Fibroblast of lung (primary cell): Measurements from ENCODE around the gene TRAM2.

Experiments
- CTCF ChIP-seq, 2 donors: IDR thresholded peaks in 1 of 2; conservative IDR thresholded peaks in 1 of 2; 1 replicate in 1 of 2; 2 replicates in 1 of 2; pipeline ENCODE4 v1.5.1; 2011 to 2012; ENCODE audit warnings: low read length in 2 of 2, control low read depth in 1 of 2, inconsistent platforms in 1 of 2, low read depth in 1 of 2, mild to moderate bottlenecking in 1 of 2
- EZH2 ChIP-seq: IDR thresholded peaks from 2 replicates; pipeline ENCODE4 v1.5.1; 2012; ENCODE audit warnings: low read length, control low read depth, mild to moderate bottlenecking; ENCODE audit errors: missing control alignments

- TF ChIP-seq EZH2 (no peak), CTCF (conservative IDR thresholded peaks at IDR 0.05 in 1 of 2, IDR thresholded peaks at IDR 0.05 in 1 of 2; ENCODE audit: low read depth in 1 of 2, low read length in 2 of 2) (no peak)
Observed at GRCh38 chr6:52508261-52508739, 68.6 kb downstream of the TRAM2 start.
